ENCODE data around the gene MAPKAPK3. TPM values are rescaled to one million over a fixed set of nuclear protein-coding genes. Genes with fewer than 3 reads are reported as not detected.

Gene MAPKAPK3
- 117 and 131 TPM in 2 replicates for total RNA-seq

DNA sequence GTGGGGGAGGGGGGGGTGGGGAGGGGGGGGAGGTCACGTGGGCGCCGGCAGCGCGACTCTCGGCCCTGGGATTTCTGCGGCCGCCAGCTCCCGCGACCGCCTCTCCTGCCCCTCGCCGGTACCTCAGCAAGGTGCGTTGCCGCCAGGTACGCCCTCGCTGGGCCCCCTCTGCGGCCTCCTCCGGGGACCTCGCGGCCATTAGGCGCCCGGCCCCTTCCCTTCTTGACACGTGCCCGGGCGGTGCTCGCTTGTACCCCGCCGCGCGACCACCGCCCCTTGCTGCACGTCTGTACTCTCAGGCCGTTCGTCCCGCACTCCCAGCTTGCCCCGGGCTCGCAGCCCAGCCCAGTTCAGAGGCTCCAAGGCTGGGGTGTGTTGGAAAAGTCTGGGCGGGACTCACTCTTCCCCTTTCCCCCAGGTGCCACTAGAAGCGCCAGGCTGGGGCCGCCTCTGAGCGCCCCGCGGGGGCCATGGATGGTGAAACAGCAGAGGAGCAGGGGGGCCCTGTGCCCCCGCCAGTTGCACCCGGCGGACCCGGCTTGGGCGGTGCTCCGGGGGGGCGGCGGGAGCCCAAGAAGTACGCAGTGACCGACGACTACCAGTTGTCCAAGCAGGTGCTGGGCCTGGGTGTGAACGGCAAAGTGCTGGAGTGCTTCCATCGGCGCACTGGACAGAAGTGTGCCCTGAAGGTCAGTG lies at the start of gene MAPKAPK3:
Gene MAPKAPK3, plus strand, starts transcription at position 56 of the 696 bp plus-strand sequence. Its CDS starts 415 bp downstream, at position 471.
- H3K4me3 ChIP-seq (ENCODE audit: low read depth, low read length): peak within 1 kb of the TSS; percentile 77
- TF ChIP-seq, protein P1, sequence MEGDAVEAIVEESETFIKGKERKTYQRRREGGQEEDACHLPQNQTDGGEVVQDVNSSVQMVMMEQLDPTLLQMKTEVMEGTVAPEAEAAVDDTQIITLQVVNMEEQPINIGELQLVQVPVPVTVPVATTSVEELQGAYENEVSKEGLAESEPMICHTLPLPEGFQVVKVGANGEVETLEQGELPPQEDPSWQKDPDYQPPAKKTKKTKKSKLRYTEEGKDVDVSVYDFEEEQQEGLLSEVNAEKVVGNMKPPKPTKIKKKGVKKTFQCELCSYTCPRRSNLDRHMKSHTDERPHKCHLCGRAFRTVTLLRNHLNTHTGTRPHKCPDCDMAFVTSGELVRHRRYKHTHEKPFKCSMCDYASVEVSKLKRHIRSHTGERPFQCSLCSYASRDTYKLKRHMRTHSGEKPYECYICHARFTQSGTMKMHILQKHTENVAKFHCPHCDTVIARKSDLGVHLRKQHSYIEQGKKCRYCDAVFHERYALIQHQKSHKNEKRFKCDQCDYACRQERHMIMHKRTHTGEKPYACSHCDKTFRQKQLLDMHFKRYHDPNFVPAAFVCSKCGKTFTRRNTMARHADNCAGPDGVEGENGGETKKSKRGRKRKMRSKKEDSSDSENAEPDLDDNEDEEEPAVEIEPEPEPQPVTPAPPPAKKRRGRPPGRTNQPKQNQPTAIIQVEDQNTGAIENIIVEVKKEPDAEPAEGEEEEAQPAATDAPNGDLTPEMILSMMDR (conservative IDR thresholded peaks at IDR 0.05; ENCODE audit: low read depth, low read length): no peak
- no peak for DNase-seq (ENCODE audit: low read depth)

DNA sequence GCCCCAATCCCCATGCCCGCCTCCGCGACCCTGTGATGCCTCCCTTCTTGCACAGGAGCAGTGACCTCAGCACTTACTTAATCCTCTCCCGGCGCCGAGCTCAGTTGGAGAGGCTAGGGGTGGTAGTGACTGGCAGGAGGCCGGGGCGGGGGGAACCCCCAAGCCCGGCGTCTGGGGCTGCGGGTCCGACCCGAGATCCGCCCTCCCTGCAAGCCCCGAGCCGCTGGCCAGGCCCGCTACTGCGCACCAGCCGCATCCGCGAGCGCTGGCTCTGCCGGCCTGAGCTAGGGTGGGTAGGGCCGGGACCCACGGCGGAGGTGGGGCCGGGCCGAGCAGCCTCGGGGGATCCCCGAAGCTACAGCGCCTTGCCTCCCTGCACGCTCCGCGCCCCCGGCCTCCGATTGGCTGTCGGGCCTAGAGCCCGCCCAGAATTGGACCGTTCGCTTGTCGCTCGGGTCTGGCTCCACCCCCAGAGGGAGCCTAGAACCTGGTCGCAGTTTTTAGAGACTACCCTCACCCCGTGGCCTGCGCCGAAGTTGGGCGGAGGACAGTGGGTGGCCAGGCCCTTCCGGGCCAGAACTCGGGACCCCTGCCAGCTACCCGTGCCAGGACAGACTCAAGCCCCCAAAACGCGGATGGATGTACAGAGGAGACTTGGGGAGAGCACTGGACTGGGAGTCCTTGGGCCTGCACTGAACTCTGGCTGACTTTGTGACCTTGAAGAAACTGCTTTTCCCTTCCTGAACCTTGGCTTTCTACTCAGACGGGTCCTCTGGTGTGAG lies 49.4 kb upstream of the MAPKAPK3 start, which contains the start of gene C3orf18:
Gene C3orf18, minus strand, starts transcription at position 362 of the 782 bp plus-strand sequence. CDS start 2,048 bp downstream, outside the sequence.
- DNase-seq (ENCODE audit: low read depth): no peak
- H3K4me3 ChIP-seq (ENCODE audit: low read depth, low read length): peak within 1 kb of the TSS; percentile 99
- TF ChIP-seq, protein P1 (conservative IDR thresholded peaks at IDR 0.05; ENCODE audit: low read depth, low read length): no peak

DNA sequence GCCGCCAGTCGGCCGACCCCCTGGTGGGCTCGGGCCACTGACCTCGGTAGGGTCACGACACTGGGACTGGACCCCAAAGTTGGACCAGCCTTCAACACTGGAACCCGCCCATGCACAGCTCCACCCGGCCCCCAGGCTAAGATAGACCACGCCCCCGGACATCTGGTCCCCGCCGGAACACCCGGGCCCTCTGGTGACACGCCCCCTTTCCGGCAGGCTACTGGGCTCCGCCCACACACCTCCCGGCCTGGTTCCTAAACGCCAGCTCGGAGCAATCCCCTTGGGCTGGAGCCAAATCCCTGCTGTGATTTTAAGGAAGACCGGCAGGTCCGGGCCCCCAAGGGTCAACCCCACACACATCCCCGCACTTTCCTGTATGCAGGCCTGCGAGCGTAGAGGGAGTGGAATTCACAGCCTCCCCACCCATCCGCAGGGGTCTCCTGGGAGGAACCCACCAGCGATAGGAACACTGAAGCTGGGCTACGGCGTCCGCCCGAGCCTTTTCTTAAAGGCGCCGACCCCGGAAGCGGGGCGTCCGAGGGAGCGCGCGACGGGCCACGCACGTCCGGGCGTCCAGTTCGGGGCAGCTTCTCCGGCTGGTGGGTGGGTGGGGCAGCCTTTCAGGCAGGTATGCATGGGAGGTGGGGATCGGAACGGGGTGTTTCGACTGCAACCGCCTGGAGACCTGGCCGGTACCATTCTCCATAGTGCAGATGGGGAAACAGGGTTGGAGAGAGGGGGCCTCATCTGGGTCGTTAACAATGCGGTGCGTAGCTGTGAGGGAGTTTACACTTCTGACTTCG lies 47.8 kb upstream of the MAPKAPK3 start, which contains the start of gene HEMK1:
Gene HEMK1, plus strand, starts transcription at position 576 of the 803 bp plus-strand sequence. CDS start 1,583 bp downstream, outside the sequence.
- peak; percentile 51 for DNase-seq (ENCODE audit: low read depth)
- peak within 1 kb of the TSS; percentile 99 for H3K4me3 ChIP-seq (ENCODE audit: low read depth, low read length)
- TF ChIP-seq, protein P1 (conservative IDR thresholded peaks at IDR 0.05; ENCODE audit: low read depth, low read length): no peak

GRCh38 chr3:50570508-50571279 lies 46.3 kb upstream of the MAPKAPK3 start:
- peak overlapping the region; percentile 99 for H3K4me3 ChIP-seq (ENCODE audit: low read depth, low read length)
- DNase-seq (ENCODE audit: low read depth): no peak
- TF ChIP-seq, protein P1 (conservative IDR thresholded peaks at IDR 0.05; ENCODE audit: low read depth, low read length): no peak

DNA sequence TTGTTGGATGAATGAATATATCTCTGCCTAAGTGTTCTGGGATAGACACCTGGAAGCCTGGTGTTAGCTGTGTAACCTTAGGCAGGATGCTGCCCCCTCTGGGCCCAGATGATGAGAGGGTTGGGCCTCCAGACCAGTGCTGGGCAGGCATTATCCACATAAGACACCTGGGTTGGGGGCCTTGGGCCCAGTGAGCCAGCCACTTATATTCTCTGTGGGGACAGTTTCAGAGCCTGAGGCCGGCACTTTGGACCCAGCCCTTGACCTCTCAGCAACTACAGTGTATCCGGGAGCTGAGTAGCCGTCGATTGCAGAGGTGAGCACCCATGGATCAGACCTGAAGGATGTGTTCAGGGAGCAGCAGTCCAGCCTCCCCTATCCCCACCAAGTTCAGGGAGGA lies 45.5 kb upstream of the MAPKAPK3 start:
- TF ChIP-seq, protein P1 (conservative IDR thresholded peaks at IDR 0.05; ENCODE audit: low read depth, low read length): no peak
- no peak for DNase-seq (ENCODE audit: low read depth)
- no peak overlapping the region for H3K4me3 ChIP-seq (ENCODE audit: low read depth, low read length)

GRCh38 chr3:50572158-50572557 lies 44.8 kb upstream of the MAPKAPK3 start:
- TF ChIP-seq, protein P1 (conservative IDR thresholded peaks at IDR 0.05; ENCODE audit: low read depth, low read length): peak; percentile 93
- no peak for DNase-seq (ENCODE audit: low read depth)
- H3K4me3 ChIP-seq (ENCODE audit: low read depth, low read length): no peak overlapping the region

All from epithelial cell of proximal tubule (primary cell).